Measurements from ENCODE around the gene INTS14.

Gene INTS14

DNA sequence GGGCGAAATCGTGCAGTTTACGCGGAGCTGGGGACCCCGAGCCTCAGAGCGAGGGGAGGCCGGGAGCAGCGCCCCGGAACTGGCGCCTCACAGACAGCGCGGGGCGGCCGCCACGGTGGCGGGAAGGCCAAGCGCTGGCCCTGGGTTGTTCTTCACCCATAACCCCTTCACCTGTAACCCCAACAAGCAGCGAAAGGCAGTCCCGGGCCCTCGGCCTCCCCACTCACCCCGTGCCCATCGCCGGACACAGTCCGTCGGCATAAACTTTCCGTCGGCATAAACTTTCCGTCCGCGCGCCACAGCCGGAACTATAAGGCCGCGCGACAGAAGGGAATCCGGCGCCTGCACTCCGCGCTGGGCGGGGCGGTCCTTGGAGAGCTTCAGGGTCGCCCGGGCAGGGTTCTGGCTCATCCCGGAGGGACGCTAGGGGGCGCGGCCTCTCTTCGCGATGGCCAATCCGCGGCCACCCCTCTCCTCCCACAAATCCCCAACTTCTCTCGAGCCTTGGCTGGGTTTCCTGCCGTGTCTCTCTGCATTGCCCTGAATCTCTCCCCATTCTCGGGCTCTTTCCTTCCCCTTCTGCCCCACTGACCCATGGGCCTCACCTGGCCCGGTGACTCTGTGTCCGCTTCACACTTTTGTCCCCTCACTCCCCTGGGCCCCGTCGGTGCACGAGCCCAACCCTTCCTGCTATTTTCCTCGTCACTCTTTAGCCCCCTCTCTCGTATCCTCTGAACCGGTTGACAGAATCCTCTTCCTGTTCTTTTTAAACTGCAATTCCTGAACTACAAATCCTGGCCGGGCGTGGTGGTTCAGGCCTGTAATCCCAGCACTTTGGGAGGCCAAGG lies at the start of gene INTS14:
TSS of gene INTS14 (minus strand) at position 261 of the 848 bp plus-strand sequence. CDS start 3,751 bp downstream, outside the sequence.
- peak; percentile 88 to 95 for DNase-seq

DNA sequence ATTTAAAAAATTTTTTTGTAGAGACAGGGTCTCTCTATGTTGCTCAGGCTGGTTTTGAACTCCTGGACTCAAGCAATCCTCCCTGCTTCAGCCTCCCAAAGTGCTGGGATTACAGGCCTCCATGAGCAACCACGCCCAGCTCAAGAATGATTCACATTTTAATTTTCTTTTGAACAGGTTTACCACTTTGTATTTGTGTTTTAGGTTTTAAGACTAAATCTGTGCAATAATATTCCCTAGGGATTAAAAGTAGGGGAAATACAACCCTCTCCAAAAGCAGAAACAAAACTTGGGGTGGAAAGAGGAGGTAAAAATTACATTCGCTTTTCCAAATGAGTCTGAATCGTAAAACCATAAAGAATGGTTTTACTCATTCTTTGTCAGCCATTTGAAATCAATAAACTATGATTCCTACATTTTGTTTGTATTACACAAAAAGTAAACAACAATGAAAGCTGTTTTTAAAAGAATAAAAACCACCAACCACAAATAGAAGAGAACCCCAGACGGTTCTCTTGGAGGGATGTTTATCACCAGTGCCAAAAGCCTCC lies 48.6 kb upstream of the INTS14 start:
- no peak for DNase-seq

DNA sequence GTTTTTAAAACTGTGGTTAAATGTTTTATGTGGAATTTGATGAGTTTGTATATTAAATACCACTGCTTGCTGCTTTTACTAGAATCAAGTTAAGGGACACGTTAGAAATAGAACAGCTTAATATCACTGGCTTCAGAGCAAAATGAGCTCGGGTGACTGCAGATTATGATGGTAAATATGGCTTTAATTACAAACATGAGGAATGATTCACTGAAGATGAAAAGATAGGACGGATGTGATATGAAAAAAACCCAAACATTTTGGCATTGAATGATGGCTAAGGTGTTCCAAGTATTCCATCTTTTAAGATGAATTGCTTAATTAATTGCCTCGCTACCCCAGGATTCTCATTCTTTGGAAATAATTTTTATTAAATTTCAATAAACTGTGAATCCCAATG lies 44.5 kb upstream of the INTS14 start:
- DNase-seq = no peak

DNA sequence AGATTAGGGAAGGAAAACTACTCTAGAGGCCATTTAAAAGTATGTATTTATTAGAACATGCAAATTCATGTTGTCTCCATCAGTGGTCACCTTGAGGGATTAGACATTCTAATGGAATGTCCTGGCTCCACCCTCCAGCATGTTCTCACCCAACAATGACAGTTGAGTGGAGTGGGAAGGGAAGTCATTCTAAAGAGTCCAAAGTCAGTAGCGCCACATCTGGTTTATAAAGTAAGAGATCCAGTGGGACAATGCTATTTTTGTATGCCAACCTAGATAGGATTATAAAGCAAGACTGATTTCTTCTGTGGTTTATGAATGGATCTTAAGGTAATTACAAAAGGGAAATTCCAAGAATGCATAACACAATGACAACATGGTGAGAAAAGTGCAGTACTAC lies 44.1 kb upstream of the INTS14 start:
- DNase-seq = no peak

DNA sequence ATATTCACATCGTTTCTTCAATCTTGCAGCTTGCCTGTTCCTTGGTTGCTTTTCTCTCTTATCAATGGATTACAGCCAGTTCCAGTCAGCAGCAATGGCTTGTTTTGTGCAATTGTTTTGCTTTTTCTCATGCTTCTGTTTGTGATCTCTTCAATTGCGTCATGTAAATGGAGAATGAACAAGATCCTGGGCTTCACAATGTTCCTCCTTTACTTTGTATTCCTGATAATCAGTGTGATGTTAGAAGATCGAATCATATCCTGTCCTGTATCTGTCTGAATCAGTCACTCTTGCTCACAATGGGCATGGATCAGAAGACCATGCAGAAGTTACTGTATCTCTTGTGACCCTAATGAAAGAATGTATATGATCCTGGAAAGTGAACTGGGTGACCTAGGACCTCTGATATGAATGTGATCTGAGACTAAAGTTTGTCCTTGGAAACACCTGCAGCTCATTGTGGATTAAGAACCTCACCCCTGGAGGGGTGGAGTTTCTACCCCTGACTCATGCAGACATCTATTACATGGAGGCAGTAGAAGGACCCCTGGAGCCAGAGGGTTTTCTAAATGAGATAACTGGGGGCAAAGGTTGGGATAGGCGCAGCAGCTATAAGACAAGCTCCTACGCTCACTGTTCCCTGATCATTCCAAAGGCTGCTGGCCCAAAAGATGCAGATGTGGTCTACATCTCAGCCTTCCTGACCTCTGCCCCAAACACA lies 43.0 kb upstream of the INTS14 start:
- no peak for DNase-seq

DNA sequence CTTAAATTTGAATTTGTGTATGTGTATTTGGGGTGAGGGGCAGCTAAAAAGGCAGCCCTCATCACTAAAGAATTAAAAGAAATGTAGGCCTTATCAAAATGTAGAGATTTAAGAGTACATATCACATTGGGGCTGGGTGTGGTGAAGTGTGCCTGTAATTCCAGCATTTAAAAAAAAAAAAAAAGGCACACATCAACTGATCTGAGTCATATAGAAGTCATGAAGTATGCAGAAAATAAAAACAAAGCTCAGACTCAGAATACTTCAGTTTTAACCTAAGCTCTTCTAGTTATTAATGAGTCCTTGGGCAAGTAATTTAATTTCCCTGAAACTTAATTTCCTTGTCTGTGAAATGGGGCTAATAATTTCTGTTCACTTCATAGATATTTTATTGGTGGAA lies 42.4 kb upstream of the INTS14 start:
- DNase-seq = no peak

DNA sequence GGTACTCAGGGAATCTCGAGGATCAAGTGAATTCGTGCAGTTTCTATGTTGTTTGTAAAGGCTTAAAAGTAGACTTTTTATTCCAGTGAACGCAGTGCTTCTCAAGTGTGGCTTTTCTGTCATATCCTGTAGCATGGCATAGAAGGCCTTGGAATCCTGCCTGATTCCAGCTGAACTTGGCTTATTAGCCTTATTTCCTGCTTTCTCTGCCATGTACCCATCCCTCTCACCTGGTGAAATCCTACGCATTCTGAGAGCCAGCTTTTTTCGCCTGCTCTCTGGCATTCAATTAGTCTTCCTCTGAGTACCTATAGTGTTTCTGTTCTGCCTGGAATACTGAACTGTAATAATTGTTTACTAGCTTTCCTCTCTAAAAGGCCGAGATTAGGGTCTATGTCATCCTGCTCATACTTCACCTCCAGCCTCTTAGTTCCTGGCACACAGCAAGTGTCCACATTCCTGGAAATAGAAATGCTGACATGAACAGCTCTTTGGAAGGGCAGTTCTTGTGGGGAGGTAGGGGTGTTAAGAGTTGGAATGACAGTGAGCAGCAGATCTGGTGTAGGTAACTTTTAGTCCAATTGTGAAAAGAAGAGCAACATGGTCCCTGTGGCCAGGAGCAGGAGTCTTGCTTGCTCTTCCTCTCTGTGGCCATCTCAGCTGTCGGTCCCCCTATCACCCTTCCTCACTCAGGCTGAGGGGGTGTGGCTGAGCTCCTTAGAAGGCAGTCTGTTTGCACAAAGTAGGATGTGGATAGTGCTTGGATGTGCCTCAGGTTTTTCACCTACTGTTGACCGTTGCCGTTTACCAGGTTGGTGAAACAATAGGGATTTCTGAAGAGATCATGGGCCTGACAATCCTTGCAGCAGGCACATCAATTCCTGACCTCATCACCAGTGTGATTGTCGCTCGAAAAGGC lies 41.2 kb upstream of the INTS14 start:
- no peak for DNase-seq

DNA sequence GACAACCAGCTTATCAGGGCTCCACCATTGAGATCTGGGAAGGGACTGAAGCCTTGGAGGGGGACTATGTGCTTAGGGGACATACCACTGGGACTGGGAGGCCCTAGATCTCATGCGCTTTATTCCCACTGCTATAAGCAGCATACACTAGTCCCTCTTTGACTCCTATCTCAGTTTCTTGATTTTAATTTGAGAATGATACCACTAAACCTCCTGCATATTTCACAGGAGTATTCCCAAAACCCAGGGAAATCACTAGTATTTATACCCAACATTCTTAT lies 40.1 kb upstream of the INTS14 start:
- DNase-seq = no peak

DNA sequence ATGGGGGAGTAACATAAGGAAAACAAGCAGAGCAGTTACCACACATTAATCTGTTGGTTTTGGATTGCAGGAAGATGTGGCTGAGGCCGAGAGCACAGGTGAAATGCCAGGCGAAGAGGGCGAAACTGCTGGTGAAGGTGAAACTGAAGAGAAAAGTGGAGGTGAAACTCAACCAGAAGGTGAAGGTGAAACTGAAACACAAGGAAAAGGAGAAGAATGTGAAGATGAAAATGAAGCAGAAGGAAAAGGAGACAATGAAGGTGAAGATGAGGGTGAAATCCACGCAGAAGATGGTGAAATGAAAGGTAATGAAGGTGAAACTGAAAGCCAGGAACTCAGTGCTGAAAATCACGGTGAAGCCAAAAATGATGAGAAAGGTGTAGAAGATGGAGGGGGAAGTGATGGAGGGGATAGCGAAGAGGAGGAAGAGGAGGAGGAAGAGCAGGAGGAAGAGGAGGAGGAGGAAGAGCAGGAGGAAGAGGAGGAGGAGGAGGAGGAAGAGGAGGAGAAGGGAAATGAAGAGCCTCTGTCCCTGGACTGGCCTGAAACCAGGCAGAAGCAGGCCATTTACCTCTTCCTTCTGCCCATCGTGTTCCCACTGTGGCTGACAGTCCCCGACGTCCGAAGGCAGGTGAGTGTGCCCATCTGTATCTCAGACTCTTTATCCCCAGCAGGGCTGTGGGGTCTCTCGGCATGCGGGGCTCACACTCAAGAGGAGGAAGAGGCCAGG lies 39.5 kb upstream of the INTS14 start:
- no peak for DNase-seq

DNA sequence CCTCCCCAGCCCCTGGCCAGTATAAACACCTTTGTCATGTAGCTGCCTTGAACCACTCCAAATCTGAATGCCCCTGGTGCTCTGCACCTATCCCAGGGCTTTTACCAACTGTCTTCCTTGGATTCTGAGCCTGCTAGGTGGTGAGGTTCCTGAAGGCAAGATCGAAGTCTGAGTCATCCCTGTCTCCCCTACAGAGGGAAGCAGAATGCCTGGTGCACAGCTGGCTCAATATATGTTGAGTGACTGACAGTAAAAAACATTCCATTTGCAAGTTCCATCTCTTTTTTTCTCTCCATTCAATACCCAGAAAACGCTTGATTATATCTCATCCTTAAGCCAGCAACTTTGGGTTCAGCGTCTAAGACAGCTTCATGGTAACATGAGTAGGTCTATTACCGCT lies 35.6 kb upstream of the INTS14 start:
- no peak for DNase-seq

DNA sequence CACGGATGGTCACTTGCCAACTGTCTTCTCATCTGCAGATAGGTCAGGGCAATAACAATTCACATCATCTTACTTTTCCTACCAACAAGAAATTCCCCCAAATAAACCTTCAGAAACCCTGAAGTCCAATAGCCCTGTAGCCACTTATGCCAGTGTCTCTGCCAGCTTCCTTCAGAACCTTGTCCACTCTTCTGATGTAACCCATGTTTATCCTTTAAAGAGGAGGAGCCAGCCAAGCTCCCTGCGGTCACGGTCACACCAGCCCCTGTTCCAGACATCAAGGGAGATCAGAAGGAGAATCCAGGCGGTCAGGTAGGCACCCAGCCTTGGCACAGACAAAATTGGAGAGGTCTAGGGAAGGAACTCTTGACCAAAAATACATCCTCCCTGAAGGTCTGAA lies 34.5 kb upstream of the INTS14 start:
- DNase-seq = no peak

DNA sequence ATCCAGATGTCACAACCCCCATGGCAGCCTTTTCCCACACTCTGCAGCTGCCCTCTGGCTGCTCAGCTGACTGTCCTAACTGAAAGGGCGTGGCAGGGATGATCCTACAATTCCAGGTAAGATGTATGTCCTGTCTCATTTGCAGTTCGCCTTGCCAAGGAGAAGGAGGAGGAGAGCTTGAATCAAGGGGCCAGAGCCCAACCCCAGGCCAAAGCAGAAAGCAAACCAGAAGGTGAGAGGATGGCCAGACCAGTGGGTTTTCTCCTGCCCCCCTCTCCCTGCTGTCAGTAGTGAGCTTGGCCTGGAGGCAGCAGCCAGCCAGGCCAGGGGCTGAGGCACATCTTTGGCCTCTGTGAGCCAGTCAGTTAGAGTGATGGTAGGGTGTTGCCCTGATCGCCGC lies 33.4 kb upstream of the INTS14 start:
- no peak for DNase-seq

DNA sequence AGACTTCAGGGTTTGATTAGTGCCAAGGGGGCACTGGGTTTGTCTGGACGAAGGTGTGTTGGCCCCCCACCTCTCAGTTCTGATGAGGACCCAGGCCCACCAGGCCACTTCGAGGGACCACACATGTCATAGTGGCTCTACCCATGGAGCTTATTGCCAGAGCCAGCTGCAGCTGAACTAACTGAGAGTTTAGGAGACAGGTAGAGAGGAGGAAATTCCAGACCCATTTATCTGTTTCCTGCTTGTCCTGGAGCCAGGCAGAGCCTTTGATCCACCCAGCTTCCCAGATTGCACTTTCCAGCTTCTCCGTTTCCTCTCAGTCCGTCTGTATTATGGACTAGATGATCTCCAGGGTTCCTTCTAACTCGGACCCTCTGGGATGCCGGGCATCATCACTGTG lies 31.7 kb upstream of the INTS14 start:
- DNase-seq = no peak

DNA sequence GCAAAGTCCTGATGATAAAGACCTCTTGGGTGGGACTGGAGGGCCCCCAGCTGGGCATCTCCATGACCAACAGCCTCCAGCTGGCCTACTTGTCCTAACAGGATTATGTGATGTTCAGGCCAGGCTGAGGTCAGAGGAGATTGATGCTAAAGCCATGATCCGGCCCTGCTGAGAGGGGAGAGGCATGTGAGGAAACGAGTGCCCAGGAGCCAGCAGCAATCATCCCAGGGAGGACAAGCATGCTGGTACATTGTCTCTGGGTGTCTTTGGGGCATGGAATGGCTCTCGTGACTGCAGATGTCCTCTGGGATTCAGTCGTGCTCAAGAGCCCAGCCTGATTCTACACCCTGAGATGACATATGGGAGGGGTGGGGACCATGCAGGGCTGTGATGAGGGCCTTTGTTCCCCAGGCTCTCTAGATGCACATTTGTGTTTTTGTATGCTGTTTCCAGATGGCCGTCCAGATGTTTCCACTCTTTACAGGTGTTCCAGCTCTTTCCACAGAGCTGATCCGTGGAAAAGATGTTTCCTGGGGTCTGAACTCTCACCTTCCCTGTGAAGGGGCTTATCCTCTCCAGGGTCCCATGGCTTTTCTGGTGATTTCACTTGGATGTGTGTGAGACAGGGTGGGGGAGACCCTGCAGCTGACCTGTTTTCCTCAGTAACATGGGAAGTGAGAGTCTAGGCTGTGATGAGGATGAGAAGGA lies 31.0 kb upstream of the INTS14 start:
- DNase-seq = no peak

DNA sequence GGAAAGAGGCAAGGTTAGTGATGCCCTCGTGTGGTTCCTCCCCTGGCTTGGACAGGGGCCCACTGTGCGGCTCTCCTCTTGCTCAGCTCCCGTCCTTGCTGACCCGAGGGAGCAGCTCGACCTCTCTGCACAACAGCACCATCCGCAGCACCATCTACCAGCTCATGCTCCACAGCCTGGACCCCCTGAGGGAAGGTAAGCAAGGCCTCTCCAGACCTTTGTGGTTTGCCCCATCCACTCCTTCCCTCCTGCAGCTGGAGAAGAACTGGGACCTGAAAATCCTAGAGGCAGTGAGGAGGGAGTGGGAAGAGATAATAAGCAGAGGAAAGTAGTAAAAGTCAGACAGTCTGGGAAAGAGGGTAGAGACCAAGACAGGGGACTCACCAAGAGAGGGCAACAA lies 28.6 kb upstream of the INTS14 start:
- DNase-seq = no peak

DNA sequence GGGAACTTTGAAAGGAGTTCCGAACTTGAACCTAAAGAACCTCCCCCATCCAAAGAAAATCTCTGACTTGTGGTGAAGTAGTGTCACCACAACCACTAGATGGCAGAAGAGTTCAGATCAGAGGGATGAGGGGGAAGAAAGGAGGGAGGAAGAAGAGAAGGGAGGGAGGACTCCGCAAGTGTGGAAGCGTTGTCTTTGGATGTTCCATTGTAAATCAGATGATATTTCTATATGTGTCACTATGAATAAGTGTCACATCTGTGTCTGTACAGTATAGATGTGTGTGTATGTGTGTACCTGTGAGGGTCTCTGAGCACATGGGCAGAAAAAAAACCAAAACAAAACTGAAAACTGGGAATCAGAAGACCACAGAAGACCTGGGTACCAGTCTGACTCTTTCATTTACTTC lies 27.8 kb upstream of the INTS14 start:
- DNase-seq = peak; percentile 27 to 72

DNA sequence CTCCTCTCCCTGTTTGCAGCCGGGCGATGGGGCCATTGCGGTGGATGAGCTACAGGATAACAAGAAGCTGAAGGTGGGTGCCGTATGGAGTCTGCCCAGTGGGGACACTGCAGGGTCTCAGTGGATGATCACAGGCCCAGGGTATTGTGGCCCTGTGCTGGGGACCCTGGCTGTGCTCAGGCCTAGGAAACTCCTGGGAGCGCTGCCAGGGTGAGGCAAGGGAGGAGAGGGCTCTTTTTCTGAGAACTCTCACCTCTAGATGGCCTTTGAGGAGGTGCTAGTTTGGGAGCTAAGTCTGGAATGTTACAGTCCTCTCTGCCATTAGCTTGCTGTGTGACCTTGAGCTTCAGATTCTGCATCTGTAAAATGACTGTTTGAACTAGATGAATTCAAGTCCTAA lies 27.2 kb upstream of the INTS14 start:
- no peak for DNase-seq

DNA sequence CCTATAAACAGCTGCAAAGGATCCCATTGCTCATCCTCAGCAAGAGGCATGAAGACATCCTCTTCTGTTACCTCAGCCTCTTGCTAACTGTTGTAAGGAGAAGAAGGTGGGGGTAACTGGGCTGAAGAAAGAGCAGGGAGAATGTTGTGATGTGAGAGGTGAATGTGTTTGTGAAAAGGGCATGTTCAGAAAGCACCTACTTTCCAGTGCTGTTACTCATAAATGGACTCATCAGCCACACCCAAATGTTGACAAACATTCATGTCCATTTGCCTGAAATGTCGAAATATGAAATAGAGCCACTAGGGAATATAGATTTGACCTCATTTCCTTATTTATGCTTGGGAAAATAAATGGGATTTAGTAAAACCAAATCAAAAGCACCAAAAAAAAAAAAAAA lies 23.4 kb upstream of the INTS14 start:
- DNase-seq = no peak

DNA sequence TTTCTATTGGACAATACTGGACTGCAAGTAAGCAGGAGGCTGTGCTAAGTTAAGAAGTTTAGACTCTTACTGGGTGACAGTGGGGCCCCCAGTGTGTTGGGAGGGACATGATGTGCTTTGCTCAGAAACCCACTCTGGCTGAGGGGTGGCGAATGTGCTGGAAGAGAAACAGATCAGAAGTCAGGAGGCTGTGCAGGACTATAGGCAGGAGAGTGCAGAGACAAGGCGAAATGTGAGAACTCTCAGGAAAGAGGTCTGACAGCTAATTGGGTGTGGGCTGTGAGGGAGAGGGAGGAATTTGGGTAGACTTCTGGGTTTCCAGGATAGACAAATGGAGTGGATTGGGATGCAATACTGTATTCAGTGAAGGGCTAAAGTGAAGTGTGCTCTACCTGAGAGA lies 22.8 kb upstream of the INTS14 start:
- no peak for DNase-seq

DNA sequence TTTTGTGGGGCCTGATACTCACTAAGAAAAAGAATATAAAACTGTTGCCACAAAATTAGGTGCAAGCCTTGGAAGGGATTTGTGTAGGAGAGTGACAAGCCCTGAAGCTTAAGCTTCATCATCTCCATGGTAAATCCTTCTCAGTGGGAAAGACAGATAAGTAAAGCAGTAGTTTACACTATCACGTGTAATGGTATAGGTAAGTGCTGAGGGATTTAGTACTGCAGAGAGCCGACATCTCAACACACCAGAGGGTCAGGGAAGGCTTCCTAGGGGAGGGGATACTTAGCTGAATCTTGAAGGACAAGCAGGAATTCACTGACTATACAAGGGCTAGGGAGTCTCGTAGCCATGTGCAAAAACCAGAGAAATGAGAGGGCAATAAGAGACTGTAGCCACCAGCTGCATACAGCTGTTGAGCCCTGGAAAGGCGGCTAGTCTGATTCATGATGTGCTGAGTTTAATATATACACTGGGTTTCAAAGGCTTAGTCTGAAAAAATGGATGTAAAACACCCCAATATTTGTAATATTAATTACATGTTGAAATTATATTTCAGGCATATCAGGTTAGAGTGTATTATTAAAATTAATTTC lies 21.9 kb upstream of the INTS14 start:
- no peak for DNase-seq

DNA sequence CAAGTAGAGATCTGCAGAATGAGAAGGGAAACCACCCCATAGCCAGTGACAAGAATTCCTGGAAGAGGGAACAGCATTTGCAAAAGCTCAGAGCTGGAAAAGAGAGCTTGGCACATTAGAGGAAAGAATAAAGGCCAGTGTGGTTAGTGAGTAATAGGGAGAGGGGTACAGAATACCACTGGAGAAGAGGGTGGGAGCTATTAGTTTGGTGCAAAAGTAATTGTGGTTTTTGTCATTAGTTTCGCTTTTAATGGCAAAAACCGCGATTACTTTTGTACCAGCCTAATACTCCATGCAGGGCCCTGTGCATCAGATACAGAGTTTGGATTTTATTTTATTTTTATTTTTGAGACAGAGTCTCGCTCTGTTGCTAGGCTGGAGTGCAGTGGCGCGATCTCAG lies 20.6 kb upstream of the INTS14 start:
- DNase-seq = no peak

DNA sequence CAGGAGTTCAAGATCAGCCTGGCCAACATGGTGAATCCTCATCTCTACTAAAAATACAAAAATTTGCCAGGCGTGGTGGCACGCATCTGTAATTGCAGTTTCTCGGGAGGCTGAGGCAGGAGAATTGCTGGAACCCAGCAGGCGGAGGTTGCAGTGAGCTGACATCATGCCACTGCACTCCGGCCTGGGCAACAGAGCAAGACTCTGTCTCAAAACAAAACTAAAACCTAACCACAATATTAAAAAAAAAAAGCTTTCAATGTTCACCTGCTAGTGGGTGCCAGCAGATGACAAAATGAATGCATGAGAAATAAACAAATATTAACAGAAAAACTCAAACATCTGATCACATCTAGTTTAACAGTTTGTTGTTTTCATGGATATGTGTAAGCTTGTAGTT lies 19.8 kb upstream of the INTS14 start:
- no peak for DNase-seq
